ENCODE data around the gene HSPB8. TPM values are rescaled to one million over a fixed set of nuclear protein-coding genes. Genes with fewer than 3 reads are reported as not detected.

The HSPB8 gene
- total and polyA plus RNA-seq, 4 donors: 34.4 to 49.1 (median 40.7) TPM

DNA sequence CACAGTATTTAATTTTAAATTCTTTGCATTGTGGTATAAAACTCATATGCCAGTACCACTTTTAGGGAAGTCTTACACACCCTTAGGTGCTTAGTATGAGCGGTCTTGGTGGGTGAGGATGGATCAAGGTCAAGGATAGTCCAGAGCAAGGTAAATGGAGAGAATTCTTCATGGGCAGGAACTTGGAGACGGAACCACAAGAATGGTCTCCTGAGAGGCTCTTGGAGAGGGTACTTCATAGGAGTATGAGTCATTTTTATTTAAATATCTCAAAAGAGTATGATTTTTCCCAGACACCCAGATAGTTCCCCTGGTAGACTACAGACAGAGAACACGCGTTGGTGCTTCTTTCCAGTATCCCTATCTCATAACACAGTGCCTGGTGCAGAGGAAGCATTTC, 21.9 kb downstream of the HSPB8 start:
- 76 to 93% methylated on average over 4 of the region's 4 CpGs for WGBS, 2 donors
- Histone ChIP-seq H3K9ac (ENCODE audit: insufficient read depth in 1 of 2, low read length in 2 of 2) (no peak overlapping the region), H3K9me3 (ENCODE audit: control insufficient read depth in 4 of 4, insufficient read depth in 3 of 4, low read length in 3 of 4) (peaks cover 0 to 6% (median 0%) of the 10 kb centered on the region in 4 donors), H3K4me3 (no peak overlapping the region), H3K27ac (ENCODE audit: low read depth in 1 of 2, low read length in 1 of 2) (no peak overlapping the region), H3K36me3 (ENCODE audit: control insufficient read depth in 4 of 4, insufficient read depth in 4 of 4, low read length in 4 of 4) (peaks cover 0 to 3% (median under 1%) of the 10 kb centered on the region in 4 donors), H3K27me3 (ENCODE audit: control insufficient read depth in 3 of 3, insufficient read depth in 3 of 3, low read length in 2 of 3) (no peaks in the 10 kb centered on the region), H3K4me1 (ENCODE audit: control insufficient read depth in 5 of 5, insufficient read depth in 5 of 5, low read length in 5 of 5) (peaks cover 5 to 33% (median 14%) of the 10 kb centered on the region in 5 donors)
- ATAC-seq (ENCODE audit: insufficient read depth, low FRiP score) (no peak), DNase-seq (no peak)
- no peak for TF ChIP-seq CTCF (IDR thresholded peaks at IDR 0.05; ENCODE audit: control extremely low read depth, extremely low read depth)

DNA sequence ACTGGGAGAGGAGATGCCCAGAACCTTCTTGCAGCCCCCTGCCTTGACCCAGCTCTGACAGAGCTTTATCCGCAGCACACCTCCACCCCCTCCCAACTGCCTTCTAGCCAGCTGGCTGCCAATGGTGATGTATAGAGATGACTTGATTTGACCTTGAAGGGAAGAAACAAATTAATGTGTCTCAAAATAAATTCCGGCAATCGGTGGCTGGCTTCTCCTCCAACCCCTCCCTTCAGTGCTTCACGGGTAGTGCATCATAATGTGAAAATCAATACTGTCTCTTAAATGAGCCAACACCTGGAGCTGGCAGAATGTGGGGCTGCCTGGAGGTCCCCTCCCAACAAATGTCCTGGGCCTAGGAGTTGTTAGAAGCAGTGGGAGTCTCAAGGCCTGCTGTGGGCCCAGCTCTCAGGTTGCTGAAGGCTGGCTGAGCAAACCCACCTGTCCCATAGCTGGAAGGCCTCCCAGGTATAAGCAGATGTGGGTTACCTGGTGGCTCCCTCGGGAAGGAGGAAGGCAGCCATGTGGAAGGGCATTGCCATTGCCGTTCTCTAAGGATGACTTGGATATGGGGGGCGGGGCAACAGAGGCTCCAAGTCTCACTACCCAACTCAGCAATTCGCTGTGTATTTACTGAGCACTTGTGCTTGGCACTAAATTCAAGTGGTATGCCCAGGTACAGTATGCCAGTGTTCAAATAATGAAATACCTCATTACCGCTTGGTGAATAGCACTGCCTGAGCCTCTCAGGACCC, 23.2 kb downstream of the HSPB8 start:
- Histone ChIP-seq H3K27me3 (ENCODE audit: control insufficient read depth in 3 of 3, insufficient read depth in 3 of 3, low read length in 2 of 3) (no peaks in the 10 kb centered on the region), H3K4me3 (no peak overlapping the region), H3K9ac (ENCODE audit: insufficient read depth in 1 of 2, low read length in 2 of 2) (no peak overlapping the region), H3K36me3 (ENCODE audit: control insufficient read depth in 4 of 4, insufficient read depth in 4 of 4, low read length in 4 of 4) (no peaks in the 10 kb centered on the region), H3K4me1 (ENCODE audit: control insufficient read depth in 5 of 5, insufficient read depth in 5 of 5, low read length in 5 of 5) (peaks cover 5 to 40% (median 18%) of the 10 kb centered on the region in 5 donors), H3K9me3 (ENCODE audit: control insufficient read depth in 4 of 4, insufficient read depth in 3 of 4, low read length in 3 of 4) (peaks cover 0 to 2% (median 0%) of the 10 kb centered on the region in 4 donors), H3K27ac (ENCODE audit: low read depth in 1 of 2, low read length in 1 of 2) (no peak overlapping the region)
- WGBS, 2 donors: 77 to 80% methylated on average over 9 of the region's 9 CpGs
- TF ChIP-seq CTCF (IDR thresholded peaks at IDR 0.05; ENCODE audit: control extremely low read depth, extremely low read depth): no peak
- peak in 2 of 3 donors; percentile 28 to 64 for DNase-seq
- peak; percentile 57 for ATAC-seq (ENCODE audit: insufficient read depth, low FRiP score)

DNA sequence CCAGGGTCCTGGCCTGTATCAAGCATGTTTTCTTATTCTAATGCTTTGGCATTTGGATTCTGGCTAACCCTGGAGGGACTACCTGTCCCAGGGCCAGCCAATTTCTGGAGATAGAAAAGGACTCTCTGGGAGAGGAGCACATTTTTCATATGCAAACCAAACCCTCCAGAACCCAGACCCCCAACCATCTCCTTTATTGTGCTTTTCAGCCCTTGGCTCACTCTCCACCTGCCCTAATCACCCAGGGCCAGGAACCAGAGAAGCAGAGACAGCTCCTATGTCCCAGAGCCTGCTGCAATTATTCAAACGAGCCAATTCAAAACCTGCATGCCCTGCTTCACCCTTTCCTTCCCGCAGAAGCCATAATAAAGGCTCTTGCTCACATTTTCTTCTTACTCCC, 23.8 kb downstream of the HSPB8 start:
- no peaks in the 10 kb centered on the region for H3K36me3 ChIP-seq (ENCODE audit: control insufficient read depth in 4 of 4, insufficient read depth in 4 of 4, low read length in 4 of 4)
- H3K4me3 ChIP-seq: no peak overlapping the region

More for the DNA sequence above, 23.8 kb downstream of the HSPB8 start:
- H3K9me3 ChIP-seq (ENCODE audit: control insufficient read depth in 4 of 4, insufficient read depth in 3 of 4, low read length in 3 of 4): peaks cover 0 to 2% (median 0%) of the 10 kb centered on the region in 4 donors
- peak overlapping the region in 1 of 2 donors; percentile 36 for H3K27ac ChIP-seq (ENCODE audit: low read depth in 1 of 2, low read length in 1 of 2)
- DNase-seq (no peak), ATAC-seq (ENCODE audit: insufficient read depth, low FRiP score) (no peak)
- 36 to 48% methylated on average over 2 of the region's 2 CpGs for WGBS, 2 donors
- no peak for TF ChIP-seq CTCF (IDR thresholded peaks at IDR 0.05; ENCODE audit: control extremely low read depth, extremely low read depth)
- H3K27me3 ChIP-seq (ENCODE audit: control insufficient read depth in 3 of 3, insufficient read depth in 3 of 3, low read length in 2 of 3): no peaks in the 10 kb centered on the region
- peaks cover 5 to 45% (median 18%) of the 10 kb centered on the region in 5 donors for H3K4me1 ChIP-seq (ENCODE audit: control insufficient read depth in 5 of 5, insufficient read depth in 5 of 5, low read length in 5 of 5)
- no peak overlapping the region for H3K9ac ChIP-seq (ENCODE audit: insufficient read depth in 1 of 2, low read length in 2 of 2)

Measured in lung (tissue), 12 donors.